B cell (primary cell): ENCODE data around the gene CTDSPL. TPM values are rescaled to one million over a fixed set of nuclear protein-coding genes. Genes with fewer than 3 reads are reported as not detected.

Experiments
- ATAC-seq: fragments of 200-7000 bp; cut with Tn5 transposase; one replicate; pipeline ENCODE4 v1.10.0; 2021; ENCODE audit warnings: low read depth, mild to moderate bottlenecking, moderate number of reproducible peaks, moderate library complexity
- CTCF ChIA-PET: fragments of 350-600 bp; sonication (Branson Sonifier 250); formaldehyde crosslinking; loops from one replicate; lab custom pipeline; 2021; ENCODE audit warnings: antibody characterized with exemption, inconsistent platforms; lab: Charles Lee
- POLR2A ChIA-PET: fragments of 350-600 bp; sonication (Branson Sonifier 250); formaldehyde crosslinking; loops from one replicate; lab custom pipeline; 2021; ENCODE audit warnings: antibody characterized with exemption; lab: Charles Lee
- DNase-seq: peaks from one replicate; pipeline ENCODE4 v3.0.0; 2013
- H2AFZ ChIP-seq: 2 replicates; pipeline ENCODE4 v1.6.1; 2012; ENCODE audit warnings: mild to moderate bottlenecking, low read depth, low read length; ENCODE audit not compliant: insufficient read depth, poor library complexity, severe bottlenecking
- H3K27ac ChIP-seq, 2 donors: 1 replicate in 1 of 2; 2 replicates in 1 of 2; pipeline ENCODE4 v1.5.1; 2012 to 2013; ENCODE audit warnings: low read length in 2 of 2, mild to moderate bottlenecking in 2 of 2, moderate library complexity in 1 of 2
- H3K27me3 ChIP-seq, 4 experiments: fragments of 200-600 bp in 1 of 4; sonication (generic) in 1 of 4; replicated peaks in 1 of 4; 1 replicate in 2 of 4; 2 replicates in 2 of 4; pipeline versions ENCODE4 v1.6.1 to v1.7.0; 2013 to 2016; ENCODE audit warnings: low read length in 3 of 4, mild to moderate bottlenecking in 2 of 4, mixed read lengths in 1 of 4, moderate library complexity in 1 of 4; ENCODE audit not compliant: insufficient read depth in 4 of 4, control insufficient read depth in 3 of 4; ENCODE audit errors: control extremely low read depth in 1 of 4
- H3K36me3 ChIP-seq, 2 experiments: replicated peaks in 1 of 2; 1 replicate in 1 of 2; 2 replicates in 1 of 2; pipeline versions ENCODE4 v1.6.1 to v1.7.1; 2013; ENCODE audit warnings: low read length in 1 of 2; ENCODE audit not compliant: insufficient read depth in 2 of 2, control insufficient read depth in 1 of 2; ENCODE audit errors: control extremely low read depth in 1 of 2, extremely low read depth in 1 of 2
- H3K4me1 ChIP-seq, 2 donors: fragments of 200-600 bp in 1 of 2; sonication (generic) in 1 of 2; 1 replicate in 1 of 2; 2 replicates in 1 of 2; pipeline versions ENCODE4 v1.5.1 to v1.6.1; 2013 to 2017; ENCODE audit warnings: low read length in 2 of 2; ENCODE audit not compliant: control insufficient read depth in 2 of 2, insufficient read depth in 2 of 2
- H3K4me2 ChIP-seq: replicated peaks from 2 replicates; pipeline ENCODE3; 2012; ENCODE audit warnings: mild to moderate bottlenecking, low read depth, low read length; ENCODE audit not compliant: poor library complexity, severe bottlenecking
- H3K4me3 ChIP-seq, 5 experiments: fragments of 200-600 bp in 1 of 5; sonication (generic) in 1 of 5; 1 replicate in 3 of 5; 2 replicates in 2 of 5; pipeline versions ENCODE4 v1.5.1 to v1.7.0; 2011 to 2016; ENCODE audit warnings: low read length in 4 of 5, mild to moderate bottlenecking in 4 of 5, low read depth in 2 of 5, control low read depth in 1 of 5, moderate library complexity in 1 of 5; ENCODE audit not compliant: insufficient read depth in 1 of 5; ENCODE audit errors: control extremely low read depth in 1 of 5, extremely low read depth in 1 of 5
- H3K79me2 ChIP-seq: fragments of 200-600 bp; sonication (generic); one replicate; pipeline ENCODE4 v1.6.0; 2016; ENCODE audit warnings: low read length; ENCODE audit not compliant: control insufficient read depth, insufficient read depth
- H3K9ac ChIP-seq: fragments of 200-600 bp; sonication (generic); 2 replicates; pipeline ENCODE4 v1.6.1; 2017; ENCODE audit warnings: mild to moderate bottlenecking, low read length, moderate library complexity
- H3K9me3 ChIP-seq, 3 donors: one replicate each; pipeline versions ENCODE4 v1.6.1 to v1.7.1; 2013; ENCODE audit warnings: low read length in 2 of 3; ENCODE audit not compliant: control insufficient read depth in 2 of 3, insufficient read depth in 1 of 3; ENCODE audit errors: control extremely low read depth in 1 of 3
- H4K20me1 ChIP-seq: 2 replicates; pipeline ENCODE4 v1.6.0; 2012; ENCODE audit warnings: mild to moderate bottlenecking, low read length; ENCODE audit not compliant: insufficient read depth, control insufficient read depth, poor library complexity, severe bottlenecking
- H3K27ac Mint-ChIP-seq: one replicate; pipeline ENCODE4 v1.8.0; 2021; ENCODE audit warnings: mixed read lengths
- H3K27me3 Mint-ChIP-seq: one replicate; pipeline ENCODE4 v1.8.0; 2021; ENCODE audit warnings: mixed read lengths
- H3K4me1 Mint-ChIP-seq: one replicate; pipeline ENCODE4 v1.8.0; 2021; ENCODE audit warnings: mixed read lengths
- H3K4me3 Mint-ChIP-seq: one replicate; pipeline ENCODE4 v1.8.0; 2021; ENCODE audit warnings: mixed read lengths
- H3K9me3 Mint-ChIP-seq: one replicate; pipeline ENCODE4 v1.8.0; 2022; ENCODE audit warnings: mixed read lengths; ENCODE audit not compliant: insufficient read depth
- CTCF ChIP-seq: fragments of 200-600 bp; IDR thresholded peaks from one replicate; pipeline ENCODE4 v1.8.0; 2022; ENCODE audit warnings: antibody characterized with exemption, mild to moderate bottlenecking
- EZH2 ChIP-seq: IDR thresholded peaks from 2 replicates; pipeline ENCODE4 v1.6.1; 2012; ENCODE audit warnings: borderline replicate concordance, low read depth, mild to moderate bottlenecking, moderate library complexity, low read length; ENCODE audit not compliant: insufficient read depth, poor library complexity, severe bottlenecking
- WGBS: methylation state at CpG from one replicate; pipeline ENCODE4 v1.1.5; 2013; ENCODE audit warnings: missing lambda C conversion rate; ENCODE audit not compliant: insufficient coverage; 5-methylcytosine and 5-hydroxymethylcytosine counted together
- intact Hi-C: fragments of 100-400 bp; cut with micrococcal nuclease; formaldehyde crosslinking; loops from one replicate; pipeline ENCODE4 v1.10.0; 2022
- polyA plus RNA-seq: library from polyadenylated mRNA; depleted of rRNA; stranded (reverse); fragments of >200 nt; gene quantifications from 2 replicates; pipeline ENCODE4 v1.2.3, GENCODE V29; 2012
- total RNA-seq, 2 donors: library from RNA; stranded (reverse); fragments of 120-200 nt in 1 of 2; gene quantifications; 1 replicate in 1 of 2; 2 replicates in 1 of 2; pipeline versions ENCODE4 v1.2.3 to v1.2.4, GENCODE V29; 2013 to 2022

Gene CTDSPL
- total and polyA plus RNA-seq, 2 donors (not counting 1 experiment from before 2014, with no cell fraction given), result not detected

- ChIA-PET POLR2A (no interaction called here), CTCF (no interaction called here)
- Mint-ChIP-seq H3K4me1 (peaks cover 17% of the 10 kb centered on the region), H3K9me3 (peaks cover 3% of the 10 kb centered on the region), H3K27me3 (no peaks in the 10 kb centered on the region), H3K4me3 (no peak overlapping the region), H3K27ac (no peak overlapping the region)
- no peak overlapping the region for H3K27ac ChIP-seq
- no peaks in the 10 kb centered on the region for H4K20me1 ChIP-seq
- H3K9me3 ChIP-seq, result peaks cover 0 to 16% (median 0%) of the 10 kb centered on the region in 3 donors
- 92% methylated on average over 10 of the region's 10 CpGs for WGBS
- no peaks in the 10 kb centered on the region for H3K27me3 ChIP-seq
- no peak overlapping the region for H3K4me2 ChIP-seq
- TF ChIP-seq CTCF (no peak), EZH2 (no peak)
- H3K9ac ChIP-seq, result no peak overlapping the region
- peaks cover 0 to 12% of the 10 kb centered on the region in 2 donors for H3K4me1 ChIP-seq
- no peaks in the 10 kb centered on the region for H3K79me2 ChIP-seq
- H3K4me3 ChIP-seq, result no peak overlapping the region
- H2AFZ ChIP-seq, result no peak overlapping the region
- ATAC-seq (no peak), DNase-seq (no peak)
- peaks cover 0 to 3% of the 10 kb centered on the region in 2 experiments for H3K36me3 ChIP-seq
- intact Hi-C loops, result no loop called here
Observed at GRCh38 chr3:38019658-38020341, 158.1 kb downstream of the CTDSPL start.

GRCh38 chr3:38020342-38020726 is 158.7 kb downstream of the CTDSPL start:
- POLR2A ChIA-PET, result no interaction called here

More at GRCh38 chr3:38020342-38020726, 158.7 kb downstream of the CTDSPL start:
- H3K4me1 ChIP-seq, result peaks cover 2 to 15% of the 10 kb centered on the region in 2 donors
- H3K9me3 ChIP-seq, result peaks cover 0 to 16% (median 0%) of the 10 kb centered on the region in 3 donors
- Mint-ChIP-seq H3K4me3 (no peak overlapping the region), H3K9me3 (no peaks in the 10 kb centered on the region), H3K27ac (no peak overlapping the region), H3K4me1 (peaks cover 21% of the 10 kb centered on the region), H3K27me3 (no peaks in the 10 kb centered on the region)
- TF ChIP-seq EZH2 (no peak), CTCF (no peak)
- peaks cover 0 to 3% of the 10 kb centered on the region in 2 experiments for H3K36me3 ChIP-seq
- no peak overlapping the region for H3K27ac ChIP-seq
- intact Hi-C loops, result no loop called here
- H4K20me1 ChIP-seq, result no peaks in the 10 kb centered on the region
- H3K79me2 ChIP-seq, result no peaks in the 10 kb centered on the region
- no peak overlapping the region for H3K4me3 ChIP-seq
- CTCF ChIA-PET, result interaction anchor here (0.8 kb wide), 1 partner anchor 19 kb away, joined by 5 read pairs; no protein-coding TSS in a partner anchor
- 52% methylated on average over 2 of the region's 3 CpGs for WGBS
- no peak for ATAC-seq
- no peaks in the 10 kb centered on the region for H3K27me3 ChIP-seq
- H3K4me2 ChIP-seq, result no peak overlapping the region
- H3K9ac ChIP-seq, result no peak overlapping the region
- no peak for DNase-seq
- H2AFZ ChIP-seq, result no peak overlapping the region
